Uterine smooth muscle cell (primary cell): Measurements from ENCODE around the gene CNR1. TPM values are rescaled to one million over a fixed set of nuclear protein-coding genes. Genes with fewer than 3 reads are reported as not detected.

Source experiments
- total RNA-seq: library from RNA; depleted of rRNA; stranded (reverse); fragments of >200 nt; gene quantifications from 2 replicates; pipeline ENCODE4 v1.2.3, GENCODE V29; 2014

Gene CNR1
- total RNA-seq, result under 0.01 TPM in 1 of 2 replicates, not detected in the other

GRCh38 chr6:88165844-88166492 lies at the start of gene CNR1:
CNR1 (minus strand) TSS chr6:88166347; CDS start chr6:88145274, 21,073 bp downstream.

Other genes starting within 250 kb of the CNR1 start
- not detected in 2 replicates for gene SPACA1, start 118.5 kb downstream of the CNR1 start, total RNA-seq